Activated naive CD4-positive, alpha-beta T cell treated with anti-CD3 and anti-CD28 coated beads, Interleukin-2, amount 50 U/mL, for 16 hours (primary cell): ENCODE results near the gene DYRK1A.
"Not testable (repeated sequence)": the region's sequence is repeated elsewhere in the genome, so short reads cannot be mapped to it uniquely, and the experiment has no call there.

ENCODE experiments used
- DNase-seq: peaks from one replicate; pipeline ENCODE4 v3.0.0-alpha.2; 2020

Gene DYRK1A

DNA sequence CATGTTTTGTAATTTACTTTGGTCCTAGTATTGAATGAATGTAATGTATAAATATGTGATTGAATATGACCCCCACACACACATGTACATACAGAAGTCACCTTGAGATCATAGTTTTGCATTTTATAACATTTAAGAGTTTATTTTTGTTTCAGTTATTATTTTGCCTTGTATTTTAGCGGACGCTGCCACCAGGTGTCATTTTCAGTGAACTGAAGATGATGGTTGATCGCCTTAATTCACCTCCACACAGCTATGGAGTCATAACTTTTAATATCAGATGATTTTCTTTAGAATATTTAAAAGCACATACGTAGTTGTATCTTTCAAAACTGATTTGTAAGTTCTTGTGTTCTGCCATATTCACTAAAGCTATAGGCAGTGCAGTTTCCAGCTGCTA lies 130.4 kb downstream of the DYRK1A start:
- no peak for DNase-seq

DNA sequence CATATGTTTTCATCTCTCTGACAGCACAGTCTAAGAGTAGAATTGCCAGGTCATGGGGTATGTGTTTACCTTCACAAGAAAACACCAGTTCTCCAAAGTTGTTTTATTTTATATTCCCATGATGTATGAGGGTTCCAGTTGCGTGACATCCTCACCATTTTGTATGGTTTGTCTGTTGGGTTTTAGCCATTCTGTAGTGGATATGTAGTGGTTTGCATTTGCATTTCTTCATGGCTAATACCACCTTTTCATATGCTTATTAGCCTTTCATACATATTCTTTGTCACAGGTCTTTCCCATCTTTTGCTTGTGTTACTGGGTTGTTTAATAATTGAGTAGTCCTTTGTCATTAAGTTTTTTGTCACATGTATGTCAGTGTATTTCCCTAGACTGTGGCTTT lies 132.1 kb downstream of the DYRK1A start:
- DNase-seq, result no peak

DNA sequence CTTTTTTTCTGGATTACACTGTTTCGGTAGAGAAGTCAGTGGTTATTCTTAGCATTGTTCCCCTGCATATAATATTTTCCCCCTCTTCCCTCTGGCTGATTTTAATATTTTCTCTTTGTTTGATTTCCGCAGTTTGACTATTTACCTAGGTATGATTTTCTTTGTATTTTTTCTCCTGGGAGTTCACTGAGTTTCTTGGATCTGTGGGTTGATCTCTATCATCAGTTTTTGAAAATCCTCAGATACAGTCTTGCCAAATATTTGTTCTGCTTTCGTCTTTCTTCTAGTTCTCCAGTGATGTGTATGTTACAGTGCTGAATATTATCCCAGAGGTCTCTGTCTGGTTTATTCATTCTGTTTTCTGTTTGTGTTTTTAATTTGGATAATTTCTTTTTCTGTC lies 136.4 kb downstream of the DYRK1A start:
- DNase-seq, result no peak

DNA sequence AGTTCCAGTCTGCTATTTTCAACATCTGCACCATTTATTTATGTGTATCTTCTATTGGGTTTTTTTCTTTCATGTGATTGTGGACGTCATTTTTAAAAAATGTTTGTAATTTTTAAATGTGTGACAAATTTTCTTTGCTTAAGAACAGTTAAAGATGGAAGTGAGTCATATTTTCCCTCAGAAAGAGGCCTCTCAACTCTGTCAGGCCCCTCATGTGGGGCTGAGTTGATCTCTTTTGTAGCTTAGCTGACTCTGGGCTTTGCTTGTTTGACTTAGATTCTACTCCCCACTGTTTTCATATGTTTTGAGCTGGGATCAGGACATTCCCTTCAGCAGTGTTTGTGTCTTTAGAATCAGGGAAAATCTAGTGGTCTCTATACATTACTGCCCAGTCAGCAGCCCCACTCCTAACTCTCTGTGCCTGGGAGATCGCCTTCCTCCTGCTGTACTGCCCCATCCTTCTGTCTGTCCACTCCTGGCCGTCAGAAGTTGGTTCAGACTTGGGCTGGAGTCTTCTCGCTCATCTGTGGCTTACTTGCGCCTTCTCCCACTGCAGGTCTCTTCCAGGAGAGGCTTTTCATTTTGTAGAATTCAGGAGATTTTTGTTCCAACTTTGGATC lies 137.4 kb downstream of the DYRK1A start:
- DNase-seq, result peak; percentile 22

DNA sequence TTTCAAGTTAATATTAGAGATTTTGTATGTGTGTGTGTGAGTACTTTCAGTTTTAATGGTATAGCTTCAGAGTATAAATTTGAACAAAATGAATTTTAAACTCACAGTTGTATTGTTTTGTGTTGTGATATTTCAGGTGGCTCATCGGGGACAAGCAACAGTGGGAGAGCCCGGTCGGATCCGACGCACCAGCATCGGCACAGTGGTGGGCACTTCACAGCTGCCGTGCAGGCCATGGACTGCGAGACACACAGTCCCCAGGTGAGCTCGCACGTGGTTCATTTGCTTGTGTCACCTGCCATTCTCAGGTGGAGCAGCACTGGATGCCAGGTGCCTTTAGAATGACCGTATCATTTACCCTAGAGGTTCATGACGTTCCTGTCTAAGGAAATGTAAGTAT lies 139.4 kb downstream of the DYRK1A start:
- no peak for DNase-seq

DNA sequence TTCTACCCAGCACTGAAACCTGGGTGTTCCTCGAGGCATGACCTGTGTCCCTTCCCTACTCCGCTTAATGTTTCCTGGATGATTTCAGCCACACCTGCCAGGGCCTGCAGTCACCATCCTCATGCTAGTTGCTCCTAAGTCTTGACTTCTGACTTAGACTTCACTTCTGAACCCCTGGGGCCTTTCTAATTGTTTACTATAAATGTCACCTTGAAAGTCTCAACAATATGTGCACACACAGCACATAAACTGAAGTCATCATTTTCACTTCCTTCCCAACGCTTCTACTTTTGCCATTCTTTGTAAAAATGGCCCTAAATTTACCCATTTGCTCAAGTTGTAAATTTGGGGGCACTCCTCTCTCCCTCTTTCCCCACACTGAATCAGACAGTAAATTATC lies 141.1 kb downstream of the DYRK1A start:
- DNase-seq, result no peak

DNA sequence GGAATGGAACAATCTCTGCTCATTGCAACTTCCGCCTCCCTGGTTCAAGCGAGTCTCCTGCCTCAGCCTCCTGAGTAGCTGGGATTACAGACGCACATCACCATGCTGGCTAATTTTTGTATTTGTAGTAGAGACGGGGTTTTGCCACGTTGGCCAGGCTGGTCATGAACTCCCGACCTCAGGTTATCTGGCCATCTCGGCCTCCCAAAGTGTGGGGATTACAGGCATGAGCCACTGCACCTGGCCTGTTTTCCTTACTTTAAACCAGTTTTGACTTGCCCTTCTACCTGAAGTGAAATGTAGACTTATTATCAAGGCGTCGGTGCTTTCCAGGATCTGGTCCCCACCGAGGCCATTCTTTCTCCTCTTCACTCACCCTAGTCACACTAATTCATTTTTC lies 141.8 kb downstream of the DYRK1A start:
- no peak for DNase-seq

DNA sequence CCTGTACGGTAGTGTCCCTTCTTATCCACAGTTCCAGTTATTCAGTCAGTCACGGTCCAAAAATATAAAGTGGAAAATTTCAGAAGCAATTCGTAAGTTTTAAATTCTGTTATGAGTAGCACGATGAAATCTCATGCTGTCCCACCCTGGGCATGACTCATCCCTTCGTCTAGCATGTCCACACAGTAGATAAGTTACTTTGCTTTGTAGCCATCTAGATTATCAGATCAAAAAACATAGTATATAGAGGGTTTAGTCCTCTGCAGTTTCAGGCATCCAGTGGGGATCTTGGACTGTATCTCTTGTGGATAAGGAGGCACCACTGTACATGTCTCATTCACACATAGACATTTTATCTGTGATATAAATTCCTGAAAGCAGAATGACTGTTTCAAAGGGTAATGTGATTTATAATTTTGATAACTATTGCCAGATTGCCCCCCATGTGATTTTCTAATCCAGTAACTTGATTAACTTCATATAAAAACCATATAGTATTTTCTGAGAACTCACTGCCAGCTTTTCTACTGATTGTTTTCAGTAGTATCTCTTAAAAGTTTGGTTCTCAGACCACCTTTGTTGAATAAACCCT lies 143.3 kb downstream of the DYRK1A start:
- DNase-seq, result no peak

DNA sequence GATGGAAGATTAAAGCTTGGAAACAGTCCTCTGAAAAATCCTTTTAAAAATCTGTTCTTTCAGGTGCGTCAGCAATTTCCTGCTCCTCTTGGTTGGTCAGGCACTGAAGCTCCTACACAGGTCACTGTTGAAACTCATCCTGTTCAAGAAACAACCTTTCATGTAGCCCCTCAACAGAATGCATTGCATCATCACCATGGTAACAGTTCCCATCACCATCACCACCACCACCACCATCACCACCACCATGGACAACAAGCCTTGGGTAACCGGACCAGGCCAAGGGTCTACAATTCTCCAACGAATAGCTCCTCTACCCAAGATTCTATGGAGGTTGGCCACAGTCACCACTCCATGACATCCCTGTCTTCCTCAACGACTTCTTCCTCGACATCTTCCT lies 145.3 kb downstream of the DYRK1A start:
- DNase-seq, result no peak

DNA sequence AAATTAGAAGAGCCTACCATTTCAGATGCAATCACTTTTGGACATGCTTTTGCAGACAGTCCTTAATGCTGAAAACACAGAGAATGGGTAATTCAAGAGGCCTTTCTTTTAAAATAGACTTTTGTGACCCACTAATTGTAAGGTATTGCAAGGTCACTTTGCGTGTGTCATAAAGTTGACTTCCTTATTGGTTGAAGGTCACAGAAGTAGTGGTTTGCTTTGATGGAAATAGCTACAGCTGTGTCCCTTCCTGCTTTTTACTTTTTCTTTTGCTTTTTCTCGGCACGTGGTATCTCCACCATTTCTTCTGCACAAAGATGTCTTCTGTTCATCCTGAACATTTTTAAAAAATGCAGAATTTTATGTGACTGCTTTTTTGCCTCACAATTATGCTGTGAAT lies 146.8 kb downstream of the DYRK1A start:
- no peak for DNase-seq

DNA sequence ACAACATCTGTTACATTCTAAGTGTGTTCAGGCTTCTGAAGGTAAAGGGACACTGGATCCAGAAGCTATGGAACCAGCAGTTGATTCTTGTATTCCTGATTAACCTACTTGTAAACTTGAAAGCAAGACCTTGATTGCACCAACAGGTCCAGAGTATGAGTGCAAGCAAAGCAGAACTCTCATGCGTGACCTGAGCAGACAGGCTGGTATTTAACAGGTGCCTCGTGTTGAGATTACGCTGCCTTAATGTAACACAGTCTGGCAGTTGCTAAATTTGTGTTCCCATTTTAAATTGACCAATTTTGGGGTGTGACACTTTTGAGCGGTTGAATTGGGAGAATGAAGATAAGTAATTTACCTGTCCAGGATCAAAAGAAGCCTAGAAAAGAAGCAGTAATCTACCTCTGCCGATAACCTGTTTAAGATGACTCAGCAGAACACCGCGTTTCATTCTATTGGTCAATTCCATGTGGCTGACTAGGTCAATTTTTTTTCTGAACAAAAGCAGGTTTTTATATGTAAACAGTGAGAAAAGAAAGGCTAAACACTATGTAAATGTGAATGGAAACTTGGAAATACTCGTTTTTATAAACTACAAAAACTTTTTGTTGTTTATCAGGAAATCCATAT lies 147.6 kb downstream of the DYRK1A start:
- DNase-seq, result no peak

DNA sequence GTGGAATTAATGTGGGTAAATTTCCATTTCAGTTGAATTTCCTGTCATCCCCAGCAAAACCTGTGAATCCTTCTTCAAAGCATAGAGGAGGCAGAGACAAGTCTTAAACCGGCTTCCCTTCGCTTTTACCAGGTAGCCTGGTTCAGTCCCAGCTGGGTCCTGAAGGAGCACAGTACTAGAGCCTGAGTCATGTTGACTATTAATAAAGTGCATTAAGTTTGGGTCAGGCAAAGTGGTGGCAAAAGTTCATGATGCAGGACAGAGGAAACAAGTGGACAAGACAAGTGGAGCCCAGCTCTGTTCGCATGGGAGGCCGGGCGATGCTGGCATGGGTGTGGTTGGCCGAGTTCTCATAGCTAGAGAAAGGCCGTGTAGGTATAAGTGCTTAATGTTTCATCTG lies 150.4 kb downstream of the DYRK1A start:
- DNase-seq, result no peak

DNA sequence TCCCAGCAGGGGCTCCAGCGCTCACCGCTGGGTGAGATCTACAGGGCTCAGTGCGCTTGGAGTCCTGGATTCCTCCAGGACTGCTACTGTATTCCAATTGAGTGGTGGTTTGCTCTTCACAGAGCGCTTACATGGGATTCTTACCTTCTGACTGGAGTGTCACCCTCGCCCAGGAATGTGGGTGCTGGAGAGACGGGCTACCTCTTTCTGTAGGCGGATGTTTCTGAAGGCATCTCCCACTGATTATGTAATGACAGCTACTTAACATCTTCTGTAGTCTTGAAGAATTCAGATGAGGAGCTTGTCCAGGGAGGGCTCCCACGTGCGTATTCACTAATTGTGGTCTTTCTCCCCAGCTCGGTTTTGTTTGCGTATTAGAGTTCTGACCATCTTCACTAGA lies 154.2 kb downstream of the DYRK1A start:
- DNase-seq, result no peak

DNA sequence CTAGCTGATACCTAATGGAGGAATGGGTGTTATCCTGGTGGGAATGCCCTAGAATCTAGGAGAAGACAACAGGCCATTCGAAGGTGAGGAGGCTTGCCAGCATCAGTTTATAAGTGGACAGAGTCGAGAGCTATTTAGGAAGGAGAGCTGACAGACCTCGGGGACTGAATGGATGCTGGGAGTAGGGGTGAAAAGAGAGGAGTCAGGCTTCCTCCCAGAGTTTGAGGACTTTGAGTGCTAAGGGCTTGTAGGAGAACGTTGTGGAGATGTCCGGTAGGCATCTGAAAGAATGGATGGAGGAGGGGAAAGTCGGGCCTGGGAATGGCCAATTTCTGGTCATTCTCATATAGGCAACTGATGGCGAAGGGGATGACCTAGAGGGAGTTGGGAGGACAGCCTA lies 155.1 kb downstream of the DYRK1A start:
- DNase-seq, result no peak

DNA sequence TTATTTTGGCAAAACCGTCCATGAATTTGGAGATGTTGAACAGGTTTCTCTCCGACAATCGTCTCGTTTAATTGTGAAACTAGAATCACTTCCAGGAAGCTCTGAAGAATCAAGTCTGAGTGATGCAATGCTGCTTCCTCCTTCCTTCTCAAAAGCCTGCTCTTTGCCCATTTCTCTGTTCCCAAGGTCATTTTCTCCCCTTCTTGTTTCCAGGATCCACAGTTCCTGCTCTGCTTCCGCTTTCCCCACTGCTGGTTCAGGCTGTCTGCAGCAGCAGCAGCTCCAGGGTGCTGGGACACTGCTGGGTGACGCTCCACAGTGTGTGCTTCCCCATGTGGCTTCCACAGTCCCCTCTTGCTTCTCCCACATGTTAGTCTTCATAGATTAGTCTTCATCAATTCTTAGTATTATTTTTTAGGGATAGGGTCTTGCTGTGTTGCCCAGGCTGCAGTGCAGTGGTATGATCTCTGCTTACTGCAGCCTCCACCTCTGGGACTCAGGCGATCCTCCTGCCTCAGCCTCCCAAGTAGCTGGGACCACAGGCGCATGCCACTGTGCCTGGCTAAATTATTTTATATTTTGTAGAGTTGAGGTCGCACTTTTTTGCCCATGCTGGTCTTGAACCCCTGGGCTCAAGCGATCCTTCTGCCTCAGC lies 156.2 kb downstream of the DYRK1A start:
- no peak for DNase-seq

DNA sequence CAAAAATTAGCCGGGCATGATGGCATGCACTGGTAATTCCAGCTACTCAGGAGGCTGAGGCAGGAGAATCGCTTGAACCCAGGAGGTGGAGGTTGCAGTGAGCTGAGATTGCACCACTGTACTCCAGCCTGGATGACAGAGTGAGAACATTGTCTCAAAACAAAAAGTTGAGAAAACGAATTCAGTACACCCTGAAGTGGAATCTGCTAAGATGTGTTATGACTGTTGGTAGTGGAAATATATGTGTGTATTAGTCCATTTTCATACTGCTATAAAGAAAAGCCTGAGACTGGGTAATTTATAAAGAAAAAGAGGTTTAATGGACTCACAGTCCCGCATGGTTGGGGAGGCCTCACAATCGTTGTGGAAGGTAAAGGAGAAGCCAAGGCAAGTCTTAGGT lies 158.4 kb downstream of the DYRK1A start:
- not testable (repeated sequence) for DNase-seq

DNA sequence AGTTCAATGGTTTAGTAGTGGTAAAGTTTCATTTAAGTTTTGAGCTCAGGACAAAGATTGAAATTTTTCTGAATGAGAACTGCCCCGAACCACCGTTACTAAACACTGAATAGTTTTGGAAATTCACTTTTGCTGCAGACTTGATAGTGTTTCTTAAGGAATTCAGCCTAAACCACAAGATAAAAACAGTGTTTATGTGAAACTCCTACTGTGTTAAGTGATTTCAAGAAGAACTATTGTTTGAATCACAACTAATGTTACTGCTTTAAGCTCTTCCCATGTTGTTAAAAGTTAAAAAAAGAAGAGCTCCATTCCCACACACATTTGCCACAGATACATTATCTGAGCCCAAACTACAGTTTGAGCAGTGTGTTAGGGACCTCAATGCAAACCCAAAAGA lies 159.2 kb downstream of the DYRK1A start:
- DNase-seq, result no peak

DNA sequence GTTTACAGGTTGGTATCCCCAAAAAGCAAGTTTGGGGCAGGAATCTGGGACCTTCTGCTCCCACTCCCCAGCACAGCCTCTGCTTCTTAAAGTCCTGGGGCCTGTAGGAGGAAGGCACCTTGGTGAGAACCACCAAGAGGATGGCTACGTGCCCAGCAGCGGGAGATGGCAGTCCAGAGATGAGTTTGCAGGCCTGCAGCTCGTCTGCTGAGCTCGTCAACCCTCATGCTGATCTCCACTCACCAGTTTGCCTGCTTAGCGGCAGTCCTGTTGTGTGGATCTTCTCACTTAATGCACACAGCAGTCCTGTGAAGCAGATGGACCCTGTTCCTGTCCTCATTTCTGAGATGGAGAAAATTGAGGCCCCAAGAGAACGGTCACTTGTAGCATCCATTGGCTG lies 160.5 kb downstream of the DYRK1A start:
- no peak for DNase-seq

DNA sequence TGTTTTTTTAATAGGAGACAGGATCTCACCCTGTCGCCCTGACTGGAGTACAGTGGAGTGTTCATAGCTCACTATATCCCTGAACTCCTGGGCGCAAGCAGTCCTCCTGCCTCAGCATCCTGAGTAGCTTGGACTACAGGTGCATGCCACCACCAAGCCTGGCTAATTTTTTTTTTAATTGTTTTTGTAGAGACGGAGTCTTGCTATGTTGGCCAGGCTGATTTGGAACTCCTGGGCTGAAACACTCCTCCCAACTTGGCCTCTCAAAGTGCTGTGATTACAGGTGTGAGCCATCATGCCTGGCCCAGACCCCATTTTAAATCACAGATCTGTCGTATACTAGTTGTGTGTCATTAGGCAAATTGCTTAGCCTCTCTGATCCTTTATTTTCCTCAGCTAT lies 161.1 kb downstream of the DYRK1A start:
- DNase-seq, result no peak

DNA sequence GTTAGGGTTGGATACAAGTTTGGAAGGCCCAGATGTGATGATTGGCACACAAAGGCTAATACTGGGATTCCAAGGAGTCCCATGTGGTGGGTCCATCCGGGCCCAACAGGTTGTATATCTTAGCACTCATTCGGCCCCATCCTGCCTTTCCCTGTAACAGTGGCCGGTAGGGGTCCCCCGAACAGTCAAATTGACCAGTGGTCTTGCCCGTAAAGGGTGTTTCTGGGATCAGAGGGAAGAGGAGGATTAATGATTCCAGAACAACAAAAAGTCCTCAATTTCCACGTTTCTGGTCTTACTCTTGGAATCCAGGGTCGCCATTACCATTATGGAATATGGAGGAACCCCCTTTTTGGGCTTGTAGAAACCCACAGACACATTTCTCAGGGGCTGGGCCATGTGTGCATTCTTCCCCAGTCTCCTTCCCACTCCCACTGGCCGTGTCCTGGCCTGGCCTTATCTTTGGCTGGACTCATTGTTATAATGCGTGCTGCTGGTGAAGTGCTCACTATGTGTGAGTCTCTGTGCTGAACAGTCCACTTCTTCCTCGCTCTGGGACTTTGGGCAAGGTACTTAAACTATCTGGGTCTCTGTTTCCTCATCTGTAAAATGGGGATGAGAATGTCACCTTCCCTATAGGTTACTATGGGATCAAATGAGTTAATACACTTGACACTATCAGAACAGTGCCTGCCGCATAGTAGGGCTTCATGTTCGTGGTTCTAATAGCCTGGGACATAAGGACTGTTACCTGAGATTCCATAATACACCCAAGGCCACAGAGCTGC lies 161.8 kb downstream of the DYRK1A start:
- no peak for DNase-seq

DNA sequence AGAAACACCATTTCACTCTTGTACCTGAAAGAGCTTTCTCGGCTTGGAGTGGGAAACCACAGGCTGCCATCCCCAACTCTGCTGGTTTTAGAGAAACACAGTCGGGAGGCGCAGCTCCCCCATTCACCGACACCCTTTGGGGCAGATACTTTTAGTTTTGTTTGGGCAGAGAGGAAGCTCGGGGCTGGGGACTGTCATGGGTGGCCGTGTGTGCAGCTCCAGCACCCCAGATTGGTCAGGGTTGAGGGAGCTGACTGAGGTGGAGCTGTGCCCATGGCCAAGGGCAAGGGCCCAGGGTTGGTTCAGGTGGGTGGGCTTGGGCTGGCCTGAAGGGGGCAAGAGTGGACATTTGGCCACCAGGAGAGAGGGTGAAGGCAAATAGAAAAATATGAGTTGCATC lies 163.1 kb downstream of the DYRK1A start:
- no peak for DNase-seq

DNA sequence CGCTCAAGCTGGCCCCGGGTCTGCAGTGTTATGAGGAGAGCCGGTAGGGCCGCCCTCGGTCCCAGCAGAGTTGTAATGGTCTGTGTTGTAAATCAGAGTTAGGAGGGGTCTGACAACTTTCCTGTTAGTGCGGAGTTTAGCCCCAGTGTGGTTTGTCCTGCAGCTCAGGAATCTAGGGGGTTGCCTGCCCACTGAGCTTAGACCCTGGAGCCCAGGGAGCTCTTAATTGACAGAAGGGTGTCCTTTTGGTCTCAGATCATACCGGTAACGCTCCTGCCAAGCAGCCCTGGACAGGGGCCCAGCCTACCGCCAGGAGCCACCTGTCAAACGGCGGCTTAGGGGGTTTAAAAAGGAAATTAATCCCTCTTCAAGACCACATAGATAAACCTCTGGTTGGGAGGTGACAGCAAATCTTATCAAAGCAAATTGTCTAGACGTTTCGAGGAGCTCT lies 164.4 kb downstream of the DYRK1A start:
- no peak for DNase-seq

DNA sequence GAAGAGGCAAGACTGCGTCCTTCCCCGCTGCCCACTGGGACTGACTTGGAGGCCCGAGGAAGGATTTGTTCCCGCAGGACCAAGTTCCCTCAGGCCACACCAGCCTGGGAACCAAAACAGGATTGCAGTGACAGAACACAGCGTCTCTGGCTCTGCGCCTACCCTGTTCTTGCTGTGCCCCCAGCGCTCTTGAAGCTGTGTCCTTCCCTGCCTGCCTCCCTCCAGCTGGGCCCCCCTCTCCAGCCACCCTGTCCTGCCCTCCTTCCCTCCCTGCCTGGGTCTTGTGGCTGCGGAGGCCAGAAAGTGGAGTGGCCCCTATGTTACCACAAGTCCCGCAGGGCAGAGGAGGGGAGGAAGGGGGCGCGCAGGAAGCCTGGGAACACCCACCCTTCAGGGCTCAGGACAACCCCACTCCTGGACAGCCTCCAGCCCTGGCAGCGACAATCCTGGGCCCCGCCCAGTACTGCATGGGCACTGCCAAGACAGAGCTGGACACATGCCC lies 164.9 kb downstream of the DYRK1A start:
- no peak for DNase-seq
